Measurements from ENCODE around the gene EFCAB11.

DNA sequence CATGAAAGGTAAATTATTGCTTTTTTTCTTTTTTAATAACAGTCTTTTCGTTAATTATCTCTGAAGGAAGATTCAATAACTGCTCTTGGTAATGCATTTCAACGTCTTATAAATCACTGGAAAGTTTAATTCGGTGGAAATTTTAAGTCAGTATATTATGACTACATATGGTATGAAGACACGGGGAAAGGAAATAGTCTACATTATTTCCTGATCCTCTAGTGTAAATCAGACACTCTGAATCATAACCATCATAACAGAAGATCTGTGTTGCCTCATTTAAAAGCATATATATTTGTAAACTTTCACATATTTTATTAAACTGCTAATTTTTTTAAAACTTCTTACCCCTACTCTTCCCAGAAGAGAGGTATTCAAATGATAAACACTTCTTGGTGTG is 53.7 kb downstream of the EFCAB11 start:
- TF ChIP-seq, protein P1, sequence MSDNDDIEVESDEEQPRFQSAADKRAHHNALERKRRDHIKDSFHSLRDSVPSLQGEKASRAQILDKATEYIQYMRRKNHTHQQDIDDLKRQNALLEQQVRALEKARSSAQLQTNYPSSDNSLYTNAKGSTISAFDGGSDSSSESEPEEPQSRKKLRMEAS (IDR thresholded peaks at IDR 0.05) = no peak
- TF ChIP-seq RAD21 (IDR thresholded peaks at IDR 0.05; ENCODE audit: low read depth) = no peak
- no peak for TF ChIP-seq EP300 (IDR thresholded peaks at IDR 0.05; ENCODE audit: borderline replicate concordance)
- TF ChIP-seq YY1 (IDR thresholded peaks at IDR 0.05; ENCODE audit: low read depth) = no peak
- no peak for TF ChIP-seq EGR1 (IDR thresholded peaks at IDR 0.05)
